IPS-11a (cell line): ENCODE results near the gene DAAM2.

Experiments
- H3K4me3 ChIP-seq: one replicate; pipeline ENCODE4 v1.5.1; 2013; ENCODE audit warnings: low read depth, low read length, control low read depth

DAAM2 gene

DNA sequence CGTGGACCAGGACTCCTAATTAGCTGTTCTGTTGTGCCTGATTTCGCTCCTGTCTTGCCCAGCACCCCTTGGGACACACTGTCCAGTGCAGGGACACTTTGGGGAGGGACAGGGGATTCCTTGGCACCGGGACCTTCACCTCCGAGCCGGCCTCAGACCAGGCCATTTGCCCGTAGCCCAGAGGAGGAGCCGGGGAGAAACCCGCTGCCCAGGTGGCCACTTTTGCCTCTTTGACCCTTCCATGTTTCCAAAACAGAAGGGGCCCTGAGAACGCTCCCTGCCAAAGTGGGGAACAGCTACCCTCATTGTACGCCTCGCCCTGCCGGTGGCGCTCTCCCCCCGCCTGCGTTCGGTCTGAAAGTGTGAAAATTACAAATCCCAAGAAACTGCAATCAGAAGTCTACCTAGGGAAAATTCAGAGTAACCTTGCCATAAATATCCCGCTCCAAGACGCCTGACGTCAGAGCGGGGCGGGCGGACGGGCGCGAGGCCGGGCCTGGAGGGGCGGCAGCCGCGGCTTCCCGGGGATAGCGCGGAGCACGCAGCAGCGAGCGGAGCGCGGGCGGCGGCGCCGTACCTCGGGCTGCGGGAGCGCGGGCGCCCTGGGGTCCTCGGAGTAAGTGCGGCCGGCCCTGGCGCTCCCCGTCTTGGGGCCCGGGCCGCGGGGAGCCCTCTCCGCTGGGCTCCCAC, at the start of gene DAAM2:
Gene DAAM2, plus strand, starts transcription at position 527 of the 690 bp plus-strand sequence. CDS start 63,927 bp downstream, outside the sequence.
- peak within 1 kb of the TSS; percentile 15 for H3K4me3 ChIP-seq

DNA sequence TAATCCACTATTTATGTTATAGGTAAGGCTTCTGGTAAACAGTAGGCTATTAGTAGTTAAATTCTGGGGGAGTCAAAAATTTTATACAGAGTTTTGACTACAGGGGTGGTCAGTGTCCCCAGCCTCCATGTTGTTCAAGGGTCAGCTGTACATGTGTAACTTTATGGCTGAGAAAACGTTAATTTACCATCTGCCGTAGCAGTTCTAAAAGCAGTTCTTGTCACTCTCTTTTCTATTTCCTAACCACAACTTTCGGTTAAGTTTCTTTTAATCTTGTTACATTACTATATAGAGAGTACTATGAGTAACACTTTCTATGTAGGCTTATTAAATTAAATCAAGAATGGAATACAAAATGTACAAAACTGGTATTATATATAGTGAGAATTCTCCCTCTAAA, 45.4 kb upstream of the DAAM2 start:
- H3K4me3 ChIP-seq, result no peak overlapping the region

DNA sequence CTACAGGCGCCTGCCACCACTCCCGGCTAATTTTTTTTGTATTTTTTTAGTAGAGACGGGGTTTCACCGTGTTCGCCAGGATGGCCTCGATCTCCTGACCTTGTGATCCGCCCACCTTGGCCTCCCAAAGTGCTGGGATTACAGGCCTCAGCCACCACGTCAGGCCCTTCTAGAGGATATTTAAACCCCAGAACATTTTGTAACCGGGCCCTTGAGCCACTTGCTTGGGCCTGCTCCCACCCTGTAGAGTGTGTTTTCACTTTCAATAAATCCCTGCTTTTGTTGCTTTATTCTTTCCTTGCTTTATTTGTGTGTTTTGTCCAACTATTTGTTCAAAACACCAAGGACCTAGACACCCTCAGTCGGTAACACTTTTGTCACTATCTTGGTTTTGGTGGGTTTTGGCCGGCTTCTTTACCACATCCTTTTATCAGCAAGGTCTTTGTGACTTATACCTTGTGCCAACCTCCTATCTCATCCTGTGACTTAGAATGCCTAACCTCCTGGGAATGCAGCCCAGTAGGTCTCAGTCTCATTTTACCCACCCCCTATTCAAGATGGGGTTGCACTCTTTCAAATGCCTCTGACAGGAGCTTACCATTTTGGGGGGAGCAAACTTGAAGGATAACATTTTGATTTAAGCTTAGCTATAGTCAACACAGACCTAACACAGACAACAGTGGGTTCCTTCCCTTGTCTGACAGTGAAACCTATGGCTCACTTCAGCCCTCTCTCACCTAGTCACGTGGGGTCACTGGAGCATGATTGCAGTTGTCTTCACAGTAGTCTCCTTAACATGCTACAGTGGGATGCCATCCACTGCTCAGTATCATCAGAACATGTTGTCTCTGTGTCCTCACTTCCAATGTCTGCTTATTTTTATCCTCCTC, 39.1 kb upstream of the DAAM2 start:
- H3K4me3 ChIP-seq, result no peak overlapping the region

- H3K4me3 ChIP-seq, result no peak overlapping the region
Measured at GRCh38 chr6:39753725-39754045, 38.5 kb upstream of the DAAM2 start.

DNA sequence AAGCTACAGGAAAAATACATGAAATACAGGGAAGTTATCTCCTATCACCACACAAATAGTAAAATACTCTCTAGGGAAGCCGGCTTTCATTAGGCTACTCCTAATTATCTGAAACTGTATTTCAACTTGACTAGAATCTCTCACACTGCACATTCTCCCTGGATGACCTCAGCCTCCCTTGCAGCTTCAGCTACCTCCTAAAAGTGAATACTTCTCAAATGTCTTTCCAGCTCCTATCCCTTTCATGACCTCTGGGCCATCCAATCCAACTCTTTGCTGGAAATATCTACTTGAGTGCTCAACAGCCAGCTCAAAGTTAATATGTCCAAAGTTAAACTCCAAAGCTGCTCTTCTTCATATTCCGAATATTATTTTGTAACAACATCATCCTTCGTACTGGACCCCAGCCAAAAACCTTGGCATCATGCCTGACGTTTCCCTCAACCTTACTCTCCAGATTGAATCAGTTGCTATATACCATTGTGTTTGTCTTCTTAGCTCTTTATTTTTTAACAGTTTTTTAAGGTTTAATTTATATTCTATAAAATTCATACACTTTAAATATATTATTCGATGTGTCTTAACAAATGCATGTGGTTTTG, 37.6 kb upstream of the DAAM2 start:
- no peak overlapping the region for H3K4me3 ChIP-seq

DNA sequence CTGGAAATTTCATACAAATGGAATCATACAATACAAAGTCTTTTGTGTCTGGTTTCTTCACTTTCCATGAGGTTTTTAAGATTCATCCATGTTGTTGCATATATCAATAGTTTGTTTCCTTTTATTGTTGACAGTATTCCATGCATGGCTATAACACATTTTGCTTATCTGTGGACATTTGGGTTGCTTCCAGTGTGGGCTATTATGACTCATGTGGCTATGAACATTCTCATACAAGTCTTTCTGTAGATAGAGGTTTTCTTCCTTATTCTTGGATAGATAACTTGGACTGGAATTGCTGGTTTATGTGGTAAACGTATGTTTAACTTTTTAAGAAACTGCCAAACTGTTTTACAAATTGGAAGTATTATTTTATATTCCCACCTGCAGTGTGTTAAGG, 36.9 kb upstream of the DAAM2 start:
- no peak overlapping the region for H3K4me3 ChIP-seq

- H3K4me3 ChIP-seq, result no peak overlapping the region
Measured at GRCh38 chr6:39756582-39756981, 35.6 kb upstream of the DAAM2 start.

DNA sequence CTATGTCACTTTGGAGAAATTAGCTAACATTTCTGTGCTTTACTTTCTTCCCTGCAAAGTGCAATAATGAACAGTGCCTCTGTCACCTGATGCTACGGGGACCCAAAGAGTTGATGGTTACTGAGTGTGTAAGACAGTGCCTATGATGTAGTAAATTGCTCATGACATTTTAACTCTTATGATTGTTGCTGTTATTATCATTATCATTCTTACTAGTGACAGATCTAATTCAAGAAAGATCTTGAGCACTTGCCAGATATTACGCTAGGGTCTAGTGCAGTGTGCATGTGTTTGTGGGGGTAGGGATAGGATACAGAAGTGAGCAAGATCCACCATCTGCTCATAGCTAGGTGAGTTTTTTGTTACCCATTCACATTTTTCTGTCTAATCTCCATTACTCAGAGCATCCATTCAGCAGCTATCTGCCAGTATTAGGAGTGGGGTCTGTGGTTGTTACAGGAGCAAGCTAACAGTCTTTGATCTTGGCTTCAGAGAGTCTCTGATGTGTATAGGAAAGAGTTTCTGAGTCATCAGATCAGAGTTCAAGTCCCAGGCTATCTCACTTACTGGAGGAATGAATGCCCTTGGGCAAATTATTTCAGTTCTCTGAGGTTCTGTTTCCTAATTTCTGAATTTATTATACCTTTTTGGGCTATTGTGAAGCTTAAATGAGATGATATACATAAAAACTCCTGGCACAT, 33.1 kb upstream of the DAAM2 start:
- no peak overlapping the region for H3K4me3 ChIP-seq

GRCh38 chr6:39760226-39760952, 31.8 kb upstream of the DAAM2 start:
- H3K4me3 ChIP-seq, result no peak overlapping the region

- no peak overlapping the region for H3K4me3 ChIP-seq
Measured at GRCh38 chr6:39765508-39766065, 26.6 kb upstream of the DAAM2 start.

DNA sequence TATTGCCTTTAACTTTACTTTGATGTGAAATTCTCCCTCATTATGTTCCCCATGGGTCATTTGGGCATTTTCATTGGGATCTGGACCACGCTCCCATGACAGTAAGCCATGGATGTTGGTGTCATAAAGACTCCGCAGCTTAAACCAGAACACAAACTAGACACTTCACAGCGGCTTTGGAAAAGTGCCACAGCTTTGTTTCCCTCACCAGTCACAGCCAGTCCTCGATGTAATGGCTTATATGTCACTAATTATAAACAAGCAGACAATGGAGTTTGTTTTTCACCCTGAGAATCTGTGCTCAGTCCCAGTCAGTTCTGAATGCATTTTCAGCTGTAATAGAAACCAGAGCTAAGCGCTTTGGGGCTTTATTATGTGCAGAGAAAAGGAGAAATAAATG, 23.2 kb upstream of the DAAM2 start:
- no peak overlapping the region for H3K4me3 ChIP-seq

GRCh38 chr6:39770446-39770845, 21.7 kb upstream of the DAAM2 start:
- no peak overlapping the region for H3K4me3 ChIP-seq

- no peak overlapping the region for H3K4me3 ChIP-seq
Measured at GRCh38 chr6:39772559-39773273, 19.5 kb upstream of the DAAM2 start.

- no peak overlapping the region for H3K4me3 ChIP-seq
Measured at GRCh38 chr6:39773782-39774181, 18.4 kb upstream of the DAAM2 start.

GRCh38 chr6:39776581-39776980, 15.6 kb upstream of the DAAM2 start:
- H3K4me3 ChIP-seq, result no peak overlapping the region

- no peak overlapping the region for H3K4me3 ChIP-seq
Measured at GRCh38 chr6:39777218-39777617, 15.0 kb upstream of the DAAM2 start.

DNA sequence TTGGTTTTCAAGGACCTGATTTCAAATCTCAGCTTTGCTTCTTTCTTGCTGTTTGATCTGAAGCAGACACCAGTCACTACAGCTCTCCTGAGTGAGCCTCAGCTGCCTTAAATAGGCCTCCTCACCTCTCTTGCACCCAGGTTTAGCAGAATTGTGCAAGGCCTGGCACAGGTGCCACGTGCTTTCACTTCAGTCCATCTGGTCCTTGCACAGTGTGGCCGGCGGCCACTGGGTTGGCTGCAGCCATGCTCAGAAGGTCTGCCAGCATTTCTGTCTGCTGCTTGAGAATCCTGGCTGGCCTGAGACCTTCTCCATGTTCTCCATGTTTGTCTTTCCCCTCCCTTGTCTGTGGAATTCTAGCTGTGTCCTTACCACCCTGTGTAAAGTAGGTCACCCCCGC, 14.5 kb upstream of the DAAM2 start:
- H3K4me3 ChIP-seq, result no peak overlapping the region

- H3K4me3 ChIP-seq, result no peak overlapping the region
Measured at GRCh38 chr6:39778581-39779255, 13.5 kb upstream of the DAAM2 start.

DNA sequence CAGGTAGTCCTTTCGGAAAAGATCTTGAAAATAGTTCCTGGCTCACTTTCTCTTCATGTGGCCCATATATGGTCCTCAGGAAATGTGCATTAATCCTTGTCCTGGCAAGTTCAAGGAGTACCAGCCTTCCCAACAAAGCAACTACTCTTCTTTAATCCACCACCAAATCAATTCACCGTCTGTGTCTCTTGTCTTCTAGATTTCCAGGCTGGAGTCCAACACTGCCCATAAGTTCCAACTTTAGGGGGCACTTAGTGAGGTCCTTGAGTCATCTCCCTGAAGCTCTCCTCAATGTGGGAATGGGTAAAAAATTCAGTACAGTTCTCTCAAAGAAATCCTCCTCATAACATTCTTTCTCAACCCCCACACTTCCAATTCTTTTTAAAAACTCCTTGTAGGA, 6.9 kb upstream of the DAAM2 start:
- no peak overlapping the region for H3K4me3 ChIP-seq
